Testis (tissue), 3 donors: ENCODE data around the gene TTC39A. TPM values are rescaled to one million over a fixed set of nuclear protein-coding genes. Genes with fewer than 3 reads are reported as not detected.

Experiments used
- DNase-seq: peaks from one replicate; pipeline ENCODE4 v3.0.0-alpha.2; 2019
- H3K27ac ChIP-seq, 2 donors: fragments of 200-600 bp; sonication (generic); one replicate each; pipeline ENCODE4 v1.5.1; 2019
- H3K27me3 ChIP-seq: fragments of 200-600 bp; sonication (generic); one replicate; pipeline ENCODE4 v1.5.1; 2019
- H3K36me3 ChIP-seq: fragments of 200-600 bp; sonication (generic); one replicate; pipeline ENCODE4 v1.5.1; 2017; ENCODE audit warnings: low read depth; ENCODE audit errors: missing control alignments
- H3K4me1 ChIP-seq: fragments of 200-600 bp; sonication (generic); one replicate; pipeline ENCODE4 v1.5.1; 2019
- H3K4me3 ChIP-seq, 2 donors: fragments of 200-600 bp; sonication (generic); one replicate each; pipeline ENCODE4 v1.5.1; 2017 to 2019
- H3K9me3 ChIP-seq: fragments of 200-600 bp; sonication (generic); one replicate; pipeline ENCODE4 v1.5.1; 2017
- POLR2A ChIP-seq: fragments of 450-650 bp; IDR thresholded peaks from one replicate; pipeline ENCODE4 v1.6.1; 2017; ENCODE audit warnings: antibody characterized with exemption, mild to moderate bottlenecking, moderate library complexity
- WGBS, 2 donors: methylation state at CpG; one replicate each; pipeline ENCODE4 v1.1.5; 2018; 5-methylcytosine and 5-hydroxymethylcytosine counted together
- intact Hi-C: fragments of 100-400 bp; cut with DNase I; formaldehyde crosslinking; loops from one replicate; pipeline ENCODE4 v1.15.1; 2023; ENCODE audit warnings: low total_unique reads
- polyA plus RNA-seq: library from polyadenylated mRNA; stranded (reverse); fragments of 350-450 nt; fragmentation: Illumina TruSeq; extraction: RNeasy Lipid Tissue Mini Kit (QIAGEN cat#74804); gene quantifications from one replicate; pipeline ENCODE4 v1.2.3, GENCODE V29; 2014; ENCODE audit warnings: low read depth, low replicate concordance; ENCODE audit not compliant: insufficient read depth
- total RNA-seq, 2 donors: library from RNA; depleted of rRNA; stranded (reverse); fragments of >200 nt; gene quantifications; one replicate each; pipeline ENCODE4 v1.2.3, GENCODE V29; 2016
- TF ChIP-seq, protein P1 (sequence below), 3 experiments: fragments of 450-650 bp in 2 of 3; fragments of 200-600 bp in 1 of 3; sonication (generic) in 1 of 3; IDR thresholded peaks; one replicate each; pipeline ENCODE4 v1.5.1; 2016 to 2019; ENCODE audit warnings: antibody characterized with exemption in 3 of 3, mild to moderate bottlenecking in 2 of 3, moderate library complexity in 1 of 3

The TTC39A gene
- total and polyA plus RNA-seq, 3 donors from 2014 or later = 64.7 to 121 (median 120) TPM

DNA sequence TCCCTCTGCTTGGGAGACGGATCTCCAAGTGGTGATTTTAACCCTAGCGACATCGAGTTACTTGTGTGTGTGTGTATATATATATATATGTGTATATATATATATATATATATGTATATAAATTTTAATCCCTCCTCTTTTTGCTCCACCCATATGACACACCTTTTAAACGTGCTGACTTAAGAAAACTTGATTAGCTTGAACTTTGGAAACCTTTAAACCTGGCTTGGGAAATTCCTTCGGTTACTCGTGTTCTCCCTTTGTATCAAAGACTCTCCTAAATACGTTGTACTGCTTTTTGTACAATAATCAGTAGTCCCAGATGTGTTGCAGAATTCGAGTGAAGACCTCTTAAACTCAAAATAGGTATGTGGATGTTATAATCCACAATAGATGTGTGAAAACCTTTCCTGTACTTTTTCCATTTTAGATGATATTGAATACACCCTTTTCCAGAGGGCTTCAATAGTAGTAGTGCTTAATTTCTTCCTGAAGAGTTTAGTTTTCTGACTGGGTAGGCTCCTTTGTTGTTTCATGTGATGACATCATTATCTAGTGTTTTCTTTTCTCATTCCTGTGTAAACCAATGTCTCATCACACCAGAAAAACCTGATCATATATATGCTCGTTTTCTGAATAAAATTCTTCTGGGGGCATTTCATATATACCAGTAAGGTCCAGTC lies 92.9 kb downstream of the TTC39A start:
- 2 to 3% methylated on average over 9 of the region's 9 CpGs for WGBS, 2 donors
- no peak for DNase-seq
- no peaks in the 10 kb centered on the region for H3K9me3 ChIP-seq
- no peaks in the 10 kb centered on the region for H3K36me3 ChIP-seq
- peak overlapping the region; percentile 98 for H3K27ac ChIP-seq
- peaks cover 28% of the 10 kb centered on the region for H3K4me1 ChIP-seq
- H3K4me3 ChIP-seq = peak overlapping the region; percentile 97 to 98
- TF ChIP-seq POLR2A = no peak
- TF ChIP-seq, protein P1, sequence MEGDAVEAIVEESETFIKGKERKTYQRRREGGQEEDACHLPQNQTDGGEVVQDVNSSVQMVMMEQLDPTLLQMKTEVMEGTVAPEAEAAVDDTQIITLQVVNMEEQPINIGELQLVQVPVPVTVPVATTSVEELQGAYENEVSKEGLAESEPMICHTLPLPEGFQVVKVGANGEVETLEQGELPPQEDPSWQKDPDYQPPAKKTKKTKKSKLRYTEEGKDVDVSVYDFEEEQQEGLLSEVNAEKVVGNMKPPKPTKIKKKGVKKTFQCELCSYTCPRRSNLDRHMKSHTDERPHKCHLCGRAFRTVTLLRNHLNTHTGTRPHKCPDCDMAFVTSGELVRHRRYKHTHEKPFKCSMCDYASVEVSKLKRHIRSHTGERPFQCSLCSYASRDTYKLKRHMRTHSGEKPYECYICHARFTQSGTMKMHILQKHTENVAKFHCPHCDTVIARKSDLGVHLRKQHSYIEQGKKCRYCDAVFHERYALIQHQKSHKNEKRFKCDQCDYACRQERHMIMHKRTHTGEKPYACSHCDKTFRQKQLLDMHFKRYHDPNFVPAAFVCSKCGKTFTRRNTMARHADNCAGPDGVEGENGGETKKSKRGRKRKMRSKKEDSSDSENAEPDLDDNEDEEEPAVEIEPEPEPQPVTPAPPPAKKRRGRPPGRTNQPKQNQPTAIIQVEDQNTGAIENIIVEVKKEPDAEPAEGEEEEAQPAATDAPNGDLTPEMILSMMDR (IDR thresholded peaks at IDR 0.05) = no peak
- H3K27me3 ChIP-seq = no peaks in the 10 kb centered on the region
- intact Hi-C loops = no loop called here

Other genes starting within 250 kb of the TTC39A start
- 1 to 10 TPM; 6.6 to 8.2 TPM for gene C1orf185, start 228.3 kb downstream of the TTC39A start, total RNA-seq
- 32.8 TPM for gene C1orf185, start 228.3 kb downstream of the TTC39A start, polyA plus RNA-seq
- 10 to 100 TPM; 59.8 to 89.7 TPM for gene RNF11, start 94.3 kb downstream of the TTC39A start, total RNA-seq
- 108 TPM for gene RNF11, start 94.3 kb downstream of the TTC39A start, polyA plus RNA-seq
- gene EPS15, start 188.7 kb upstream of the TTC39A start, total RNA-seq = 100 to 1,000 TPM; 108 to 127 TPM
- gene EPS15, start 188.7 kb upstream of the TTC39A start, polyA plus RNA-seq = 77.2 TPM